Stimulated activated CD8-positive, alpha-beta memory T cell treated with anti-CD3 and anti-CD28 coated beads, Interleukin-4, amount 100 ng/mL, for 4 hours (primary cell): ENCODE results near the gene PER3.

ENCODE experiments used
- DNase-seq, 2 donors: peaks; one replicate each; pipeline ENCODE4 v3.0.0-alpha.2; 2020; ENCODE audit warnings: low read depth in 2 of 2, low spot score in 1 of 2

Gene PER3

GRCh38 chr1:7869136-7869920 lies 85.2 kb downstream of the PER3 start:
- no peak for DNase-seq

GRCh38 chr1:7871136-7871535 lies 87.0 kb downstream of the PER3 start:
- DNase-seq, result no peak

- DNase-seq, result no peak
These were observed 90.0 kb downstream of the PER3 start for GRCh38 chr1:7873801-7874795.

DNA sequence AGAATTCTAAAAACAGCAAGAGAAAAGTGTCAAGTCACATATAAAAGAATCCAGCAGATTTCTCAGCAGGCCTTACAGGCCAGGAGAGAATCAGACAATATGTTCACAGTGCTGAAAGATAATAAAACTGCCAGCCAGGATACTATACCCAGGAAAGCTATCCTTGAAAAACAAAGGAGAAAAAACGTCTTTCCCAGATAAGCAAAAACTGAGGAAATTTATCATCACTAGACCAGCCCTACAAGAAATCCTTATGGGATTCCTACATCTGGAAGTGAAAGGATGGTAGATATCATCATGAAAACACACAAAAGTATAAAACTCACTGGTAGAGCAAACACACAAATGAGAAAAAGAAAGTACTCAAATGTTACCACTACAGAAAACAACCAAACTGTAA lies 93.9 kb downstream of the PER3 start:
- DNase-seq, result no peak

DNA sequence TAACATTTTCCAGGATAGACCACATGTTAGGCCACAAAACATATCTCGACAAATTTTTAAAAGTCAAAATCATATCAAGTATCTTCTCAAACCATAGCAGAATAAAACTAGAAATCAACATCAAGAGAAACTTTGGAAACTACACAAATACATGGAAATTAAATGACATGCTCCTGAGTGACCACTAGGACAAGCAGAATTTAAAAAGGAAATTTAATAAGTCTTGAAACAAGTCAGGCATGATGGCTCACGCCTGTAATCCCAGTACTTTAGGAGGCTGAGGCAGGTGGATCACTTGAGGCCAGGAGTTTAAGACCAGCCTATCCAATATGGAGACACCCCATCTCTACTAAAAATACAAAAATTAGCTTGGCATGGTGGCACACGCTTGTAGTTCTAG lies 95.1 kb downstream of the PER3 start:
- no peak for DNase-seq

- DNase-seq, result no peak
These were observed 100.7 kb downstream of the PER3 start for GRCh38 chr1:7884757-7885156.

GRCh38 chr1:7885513-7886404 lies 101.7 kb downstream of the PER3 start:
- no peak for DNase-seq

GRCh38 chr1:7886405-7886745 lies 102.3 kb downstream of the PER3 start:
- no peak for DNase-seq

DNA sequence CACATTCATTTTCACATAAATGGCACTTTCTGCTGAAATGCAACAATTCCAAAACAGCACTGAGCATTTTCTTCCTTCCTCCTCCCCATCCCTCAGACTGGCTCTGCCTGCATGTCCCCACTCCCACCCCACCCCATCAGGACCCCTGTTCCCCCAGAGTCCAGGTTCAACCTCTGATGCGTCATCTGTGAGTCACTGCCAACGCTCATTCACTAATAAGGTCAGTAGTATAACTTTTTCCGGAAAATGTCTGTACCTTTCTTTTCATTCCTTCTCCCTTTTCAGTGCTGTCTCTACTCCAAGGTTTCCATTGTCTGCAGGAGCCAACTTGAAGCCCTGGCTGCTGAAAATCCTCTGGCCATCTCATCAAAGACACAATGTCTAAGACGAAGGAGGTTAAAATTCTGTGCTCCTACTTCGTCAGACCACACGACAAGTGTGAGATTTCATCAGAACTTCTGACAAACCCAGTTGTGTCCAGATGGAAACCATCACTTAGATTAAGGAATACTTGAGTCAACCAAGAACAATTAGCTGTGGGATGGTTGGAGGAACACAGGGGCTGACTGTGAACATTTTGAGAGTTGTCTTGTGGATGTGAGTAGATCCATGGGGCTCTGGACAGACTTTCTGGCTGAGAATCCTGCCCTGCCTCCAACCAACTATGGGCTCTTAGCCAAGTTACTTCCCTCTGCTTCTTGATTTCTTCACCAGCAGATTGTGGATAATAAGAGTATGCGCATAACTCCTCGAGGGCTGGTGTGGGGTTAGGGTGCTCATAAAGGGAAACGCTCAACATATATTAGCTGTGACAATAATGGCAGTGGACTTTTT lies 104.4 kb downstream of the PER3 start:
- DNase-seq, result no peak

DNA sequence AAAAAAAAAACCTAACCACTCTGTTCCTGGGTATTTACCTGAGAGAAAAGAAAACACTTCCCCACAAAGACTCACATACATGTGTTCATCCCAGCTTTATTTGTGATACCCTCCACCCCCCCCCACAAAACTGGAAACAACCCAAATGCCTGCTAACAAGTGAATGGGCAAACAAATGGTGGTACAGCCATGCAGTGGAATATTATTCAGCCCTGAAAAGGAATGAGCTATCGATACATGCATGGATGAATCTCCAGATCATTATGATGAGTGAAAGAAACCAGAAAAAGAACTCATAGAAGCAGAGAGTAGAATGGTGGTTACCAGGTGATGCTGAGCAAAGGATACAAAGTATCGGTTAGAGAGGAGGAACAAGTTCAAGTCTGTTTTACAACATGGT lies 106.8 kb downstream of the PER3 start:
- DNase-seq, result no peak

DNA sequence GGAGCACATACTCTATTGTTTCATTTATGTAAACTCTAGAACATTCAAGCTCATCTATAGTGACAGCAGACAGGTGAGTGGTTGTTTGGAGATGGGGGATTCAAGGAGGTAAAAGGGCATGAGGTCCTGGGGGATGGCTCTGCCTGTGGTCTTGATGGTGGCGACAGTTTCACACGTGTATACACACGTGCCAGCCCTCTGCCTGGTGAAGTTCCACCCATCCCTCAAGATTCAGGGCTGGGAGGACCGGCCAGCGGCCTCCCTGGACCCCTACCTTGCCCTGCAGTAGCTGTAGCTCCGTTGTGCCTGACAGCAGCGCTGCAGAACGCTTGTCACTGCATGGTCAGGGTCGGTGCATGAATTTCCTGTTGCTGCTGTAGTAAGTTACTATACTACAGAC lies 107.7 kb downstream of the PER3 start:
- DNase-seq, result no peak

- no peak for DNase-seq
These were observed 109.6 kb downstream of the PER3 start for GRCh38 chr1:7893529-7894180.
